GM08714 (cell line): ENCODE data around the gene FMNL2.
"Not testable (repeated sequence)": the region's sequence is repeated elsewhere in the genome, so short reads cannot be mapped to it uniquely, and the experiment has no call there.

Experiments used
- H3K4me3 ChIP-seq: fragments of 200-500 bp; sonication (Bioruptor generic); 2 replicates; pipeline ENCODE4 v1.5.1; 2014; ENCODE audit warnings: mild to moderate bottlenecking, low read length, inconsistent platforms
- ZNF274 ChIP-seq: IDR thresholded peaks from 2 replicates; pipeline ENCODE4 v1.6.1; 2012; ENCODE audit warnings: mild to moderate bottlenecking, low read depth, low read length

FMNL2 gene

DNA sequence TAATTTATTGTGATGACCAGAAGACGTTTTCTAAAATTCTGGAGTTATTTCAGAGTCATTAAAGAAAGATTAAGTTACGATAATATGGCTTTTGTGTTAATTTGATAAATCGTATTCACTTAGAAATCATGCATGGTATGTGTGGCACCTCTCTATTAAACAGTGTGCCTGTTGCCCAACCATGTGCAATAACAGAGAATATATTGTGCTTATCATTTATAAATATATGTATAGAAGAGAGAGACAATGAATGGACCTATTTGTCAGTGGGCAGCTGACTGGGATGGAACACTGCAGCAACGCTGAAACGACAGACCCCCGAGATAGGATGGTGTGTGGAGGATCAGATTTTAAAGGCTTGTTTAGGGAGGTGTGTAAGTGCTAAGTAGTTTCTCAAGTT lies 172.9 kb downstream of the FMNL2 start:
- H3K4me3 ChIP-seq, result no peak overlapping the region
- TF ChIP-seq ZNF274, result no peak

DNA sequence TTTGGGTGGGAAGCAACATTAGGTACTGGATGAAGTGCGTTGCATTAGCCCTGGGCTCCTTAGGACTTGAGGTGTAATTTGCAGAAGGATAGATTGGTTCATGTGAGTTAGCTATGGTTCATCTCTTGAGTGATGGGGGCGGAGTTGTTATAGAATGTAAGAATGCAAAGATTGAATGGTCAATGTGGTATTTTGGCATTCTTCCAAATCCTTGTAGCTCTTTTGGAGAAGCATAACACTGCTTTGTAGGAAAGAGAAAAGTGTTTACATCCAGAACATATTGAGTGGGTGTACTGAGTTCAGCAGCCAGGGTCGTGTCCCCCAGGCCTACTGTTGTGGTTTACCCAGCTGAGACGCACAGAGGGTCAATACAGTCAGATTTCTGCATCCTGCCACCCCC lies 173.5 kb downstream of the FMNL2 start:
- no peak for TF ChIP-seq ZNF274

DNA sequence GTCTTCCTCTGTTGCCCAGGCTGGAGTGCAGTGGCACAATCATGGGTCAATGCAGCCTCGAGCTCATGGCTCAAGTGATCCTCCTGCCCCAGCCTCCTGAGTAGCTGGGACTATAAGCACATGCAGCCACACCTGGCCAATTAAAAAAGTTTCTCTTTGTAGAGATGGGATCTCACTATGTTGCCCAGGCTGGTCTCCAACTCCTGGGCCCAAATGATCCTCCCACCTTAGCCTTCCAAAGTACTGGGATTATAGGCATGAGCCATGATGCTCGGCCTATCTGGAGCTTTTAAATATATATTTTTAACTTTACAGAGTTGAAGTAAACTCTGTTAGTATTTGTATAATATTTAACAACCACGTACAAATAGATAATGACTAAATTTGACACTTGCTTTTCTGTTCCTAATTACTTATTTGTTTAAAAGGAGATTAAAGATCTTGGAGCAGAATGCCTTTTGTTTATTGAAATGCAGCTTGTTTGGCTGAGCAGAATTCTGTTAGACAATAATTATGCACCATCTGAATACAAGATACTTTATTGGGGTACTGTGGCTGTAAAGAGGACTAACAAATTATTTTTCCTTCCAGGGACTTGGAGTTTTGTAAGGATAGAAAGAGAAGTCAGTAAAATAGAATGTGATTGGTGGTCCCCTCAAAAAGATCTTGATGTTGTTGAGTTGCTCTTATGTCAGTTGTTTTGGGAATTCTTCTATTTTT lies 175.0 kb downstream of the FMNL2 start:
- no peak overlapping the region for H3K4me3 ChIP-seq
- TF ChIP-seq ZNF274, result no peak

More for the DNA sequence above, 173.5 kb downstream of the FMNL2 start:
- no peak overlapping the region for H3K4me3 ChIP-seq

DNA sequence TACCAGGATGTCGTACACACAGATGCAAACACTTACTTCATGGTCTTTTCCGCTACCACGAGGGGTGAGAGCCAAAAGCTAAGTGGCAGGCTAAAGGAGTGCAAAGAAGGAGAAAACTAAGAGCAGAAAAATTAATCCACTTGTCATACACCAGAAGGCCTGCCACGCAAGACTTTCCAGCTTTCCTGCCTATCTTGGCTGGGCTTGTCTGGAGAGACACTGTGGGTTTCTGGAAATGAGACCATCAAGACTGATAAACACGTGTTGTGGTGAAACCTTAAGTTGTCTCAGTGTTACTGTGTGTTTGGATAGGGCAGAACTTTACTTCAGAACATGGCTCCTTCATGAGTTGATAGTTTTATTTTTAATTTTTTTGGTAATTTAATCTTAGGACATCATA lies 175.6 kb downstream of the FMNL2 start:
- no peak overlapping the region for H3K4me3 ChIP-seq
- TF ChIP-seq ZNF274, result no peak

DNA sequence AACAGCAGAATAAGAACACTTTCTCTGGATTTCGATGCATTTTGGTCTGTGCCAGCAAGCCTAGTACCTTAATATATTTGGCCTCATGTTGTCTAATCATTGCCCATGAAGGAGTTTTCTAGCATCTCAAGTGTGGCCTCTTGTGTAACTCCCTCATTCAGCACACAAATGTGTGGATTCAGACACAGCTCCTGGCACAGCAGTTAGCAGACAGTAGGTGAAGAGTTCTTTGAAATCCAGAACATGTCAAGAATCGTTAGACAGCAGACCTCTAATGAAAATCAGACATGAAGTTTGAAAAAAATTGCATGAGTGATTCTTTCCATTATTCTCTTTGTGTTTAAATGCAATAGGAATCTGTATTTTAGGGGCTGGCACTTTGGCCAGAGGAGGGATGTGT lies 177.0 kb downstream of the FMNL2 start:
- no peak overlapping the region for H3K4me3 ChIP-seq
- no peak for TF ChIP-seq ZNF274

DNA sequence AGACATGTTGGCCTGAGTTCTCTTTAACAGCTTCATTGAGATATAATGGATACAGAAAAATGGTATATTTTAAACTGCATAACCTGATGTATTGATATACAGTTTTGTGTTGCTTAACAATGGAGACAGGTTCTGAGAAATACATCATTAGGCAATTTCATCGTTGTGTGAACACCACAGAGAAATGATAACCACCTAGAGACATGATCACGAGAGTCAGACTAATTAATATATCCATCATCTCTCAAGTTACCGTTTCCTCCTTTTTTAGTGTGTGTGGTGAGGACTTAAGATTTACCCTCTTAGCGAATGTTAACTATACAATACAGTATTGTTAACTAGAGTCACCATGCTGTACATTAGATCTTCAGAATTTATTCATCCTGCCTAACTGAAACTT lies 178.1 kb downstream of the FMNL2 start:
- TF ChIP-seq ZNF274, result no peak
- H3K4me3 ChIP-seq, result no peak overlapping the region

DNA sequence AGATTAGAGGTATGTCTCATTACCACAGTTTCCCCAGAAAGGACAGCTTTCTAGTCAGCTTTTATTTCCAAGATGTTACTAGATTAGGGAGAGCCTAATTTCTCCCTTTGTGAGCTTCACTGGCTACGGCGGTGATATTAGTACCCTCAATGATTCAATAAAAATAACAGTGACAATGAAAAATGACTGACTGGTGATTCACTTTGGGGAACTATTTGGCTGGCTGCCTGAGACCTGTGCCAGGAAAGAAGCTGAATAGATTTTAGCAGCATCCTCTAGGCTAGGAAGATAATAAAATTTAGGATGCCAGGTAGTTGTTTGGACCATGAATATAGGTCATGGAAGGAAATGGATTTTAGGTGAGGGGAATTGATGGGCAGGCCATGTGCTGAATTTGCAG lies 178.7 kb downstream of the FMNL2 start:
- no peak for TF ChIP-seq ZNF274
- H3K4me3 ChIP-seq, result no peak overlapping the region

DNA sequence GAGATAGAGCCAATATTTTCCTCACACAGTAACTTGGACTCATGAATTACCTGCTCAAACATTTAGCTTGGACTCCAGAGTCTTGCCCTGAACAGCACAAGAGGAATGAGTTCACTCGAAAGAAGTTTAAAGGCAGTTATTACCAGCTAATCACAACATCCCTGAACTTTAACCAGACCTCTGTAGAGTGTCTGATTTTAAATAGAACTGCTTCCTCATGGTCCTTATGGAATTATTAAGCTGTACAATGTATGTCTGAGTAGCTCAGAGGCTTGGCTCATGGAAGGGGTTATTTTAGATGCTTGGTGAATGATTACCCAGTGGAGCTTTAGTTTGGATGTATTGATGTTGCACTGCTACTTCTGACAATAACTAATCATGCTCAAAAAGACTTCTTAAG lies 183.1 kb downstream of the FMNL2 start:
- TF ChIP-seq ZNF274, result no peak
- H3K4me3 ChIP-seq, result no peak overlapping the region

DNA sequence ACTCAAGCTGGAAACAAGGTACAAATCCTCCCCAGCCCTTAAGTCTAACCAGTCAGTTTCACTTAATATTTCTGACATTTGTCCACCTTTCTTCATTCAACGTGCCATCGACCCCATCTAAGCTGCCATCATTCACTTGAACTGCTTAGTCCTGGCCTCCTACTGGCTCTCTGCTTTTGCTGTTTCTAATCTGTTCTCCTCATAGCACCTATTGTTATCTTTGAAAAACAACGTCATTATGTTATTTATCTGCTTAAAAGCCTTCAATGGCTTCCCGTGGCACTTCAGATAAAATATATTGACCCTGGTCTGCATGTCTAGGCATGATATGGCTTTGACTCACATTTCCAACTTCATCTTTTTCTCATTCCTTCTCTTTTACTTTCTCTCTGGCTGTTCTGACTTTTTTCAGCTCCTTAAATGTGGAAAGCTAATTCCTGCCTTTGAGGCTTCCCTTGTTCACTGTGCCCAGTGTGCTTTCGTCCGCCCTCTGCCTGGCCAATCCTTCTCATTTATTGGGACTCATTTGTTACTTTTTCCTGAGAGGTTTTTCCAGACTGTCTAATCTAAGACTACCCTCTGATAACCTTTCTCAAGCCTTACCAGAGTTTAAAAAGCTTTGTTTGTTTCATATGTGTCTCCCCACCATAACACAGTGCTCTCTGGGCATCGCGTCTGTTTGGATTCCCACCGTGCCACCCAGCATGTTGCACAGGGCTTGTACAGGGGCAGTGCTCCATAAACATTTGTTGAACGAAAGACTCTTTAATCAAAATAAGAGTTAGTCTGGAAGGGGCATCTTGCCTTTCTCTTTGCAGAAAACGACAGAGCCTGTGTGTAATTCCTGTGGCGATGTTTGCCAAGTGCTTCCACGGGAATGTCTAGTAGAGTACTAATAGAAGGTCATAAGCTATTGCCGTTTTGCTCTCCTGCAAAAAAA lies 183.9 kb downstream of the FMNL2 start:
- H3K4me3 ChIP-seq, result no peak overlapping the region
- no peak for TF ChIP-seq ZNF274

DNA sequence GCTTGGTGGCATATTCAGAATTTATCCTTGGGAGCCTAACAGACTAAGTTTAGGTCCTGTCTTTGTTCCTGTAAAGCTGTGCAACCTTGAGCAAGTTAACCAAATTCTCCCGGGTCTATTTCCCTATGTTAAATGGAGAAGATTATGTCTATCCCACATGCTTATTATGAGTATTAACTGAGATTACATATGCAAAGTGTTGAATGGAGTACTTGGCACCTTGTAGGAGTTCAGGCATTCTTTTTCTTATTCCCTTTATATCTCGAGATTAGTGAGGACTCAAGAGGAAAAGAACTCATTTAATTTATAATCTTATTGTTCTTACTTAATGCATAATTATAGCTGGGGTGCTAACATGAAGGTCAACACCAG lies 184.6 kb downstream of the FMNL2 start:
- TF ChIP-seq ZNF274, result no peak
- no peak overlapping the region for H3K4me3 ChIP-seq

DNA sequence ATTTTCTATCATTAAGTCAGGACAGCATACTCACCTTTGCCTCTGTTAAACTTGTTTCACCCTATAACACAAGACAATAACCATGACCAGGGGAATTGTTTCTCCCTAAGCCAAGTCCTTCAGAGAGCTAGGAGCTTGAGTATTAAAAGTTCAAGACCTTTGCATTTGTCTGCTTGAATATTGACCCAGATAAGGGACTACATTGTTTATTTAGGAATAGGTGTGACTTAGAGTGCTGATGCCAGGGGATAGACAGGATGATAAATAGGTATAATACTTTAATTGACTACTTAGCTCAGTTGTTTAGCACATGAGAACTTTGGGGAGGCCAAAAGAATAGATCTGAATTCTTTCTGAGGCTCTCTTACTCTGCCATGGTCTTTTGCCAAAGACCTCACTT lies 185.8 kb downstream of the FMNL2 start:
- no peak for TF ChIP-seq ZNF274
- H3K4me3 ChIP-seq, result no peak overlapping the region

DNA sequence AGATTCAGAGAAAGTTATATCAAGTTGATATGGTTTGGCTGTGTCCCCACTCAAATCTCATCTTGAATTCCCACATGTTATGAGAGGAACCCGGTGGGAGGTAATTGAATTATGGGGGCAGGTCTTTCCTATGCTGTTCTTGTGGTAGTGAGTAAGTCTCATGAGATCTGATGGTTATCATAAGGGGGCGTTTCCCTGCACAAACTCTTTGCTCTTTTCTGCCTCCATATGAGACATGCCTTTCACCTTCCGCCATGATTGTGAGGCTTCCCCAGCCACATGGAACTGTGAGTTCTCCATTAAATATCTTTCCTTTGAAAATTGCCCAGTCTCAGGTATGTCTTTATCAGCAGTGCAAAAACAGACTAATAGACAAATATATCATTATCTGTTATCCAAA lies 187.5 kb downstream of the FMNL2 start:
- H3K4me3 ChIP-seq, result not testable (repeated sequence)

DNA sequence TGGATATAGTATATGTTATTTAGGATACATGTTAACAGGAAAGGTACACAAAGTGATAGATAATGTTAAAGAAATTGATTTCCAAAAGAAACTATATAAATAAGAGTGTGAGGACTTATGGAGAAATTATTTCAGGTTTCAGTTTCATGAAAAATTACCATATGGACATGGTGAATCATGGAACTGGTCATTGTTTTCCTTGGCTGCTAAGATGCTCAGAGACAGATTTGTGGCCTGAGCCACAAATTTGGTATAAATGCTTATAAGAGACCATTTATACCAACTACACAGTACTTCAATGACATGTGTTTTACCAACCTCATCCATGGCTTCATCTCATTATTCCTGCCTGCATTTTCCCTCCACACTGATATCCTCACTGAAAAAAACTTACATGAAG lies 188.1 kb downstream of the FMNL2 start:
- no peak for TF ChIP-seq ZNF274
- H3K4me3 ChIP-seq, result no peak overlapping the region

DNA sequence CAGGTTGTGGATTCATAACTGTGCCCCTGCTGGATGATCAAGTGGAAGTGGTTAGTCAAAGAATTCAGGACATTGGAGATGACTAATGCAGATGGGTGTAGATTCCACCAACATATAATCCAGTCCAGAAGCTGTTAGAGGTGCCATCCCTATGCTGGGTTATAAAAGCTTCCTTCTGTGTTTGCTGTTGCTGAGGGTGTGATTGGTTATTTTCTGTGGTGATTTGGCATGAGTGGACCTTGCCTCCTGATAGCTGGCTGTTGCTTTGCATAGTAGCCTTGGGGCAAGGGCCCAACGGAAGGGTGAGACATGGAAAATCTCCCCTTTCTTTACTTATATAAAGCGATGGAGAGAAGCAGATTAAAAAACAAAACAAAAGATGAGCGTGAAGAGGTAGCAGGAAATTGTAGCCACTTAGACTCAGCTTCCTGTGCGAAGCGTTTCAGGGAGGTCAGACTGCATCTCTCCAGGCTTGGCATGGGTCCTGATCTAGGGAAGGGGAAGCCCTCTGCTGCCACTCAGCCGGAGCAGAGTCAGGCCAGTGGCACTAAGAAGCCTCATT lies 190.4 kb downstream of the FMNL2 start:
- TF ChIP-seq ZNF274, result no peak

DNA sequence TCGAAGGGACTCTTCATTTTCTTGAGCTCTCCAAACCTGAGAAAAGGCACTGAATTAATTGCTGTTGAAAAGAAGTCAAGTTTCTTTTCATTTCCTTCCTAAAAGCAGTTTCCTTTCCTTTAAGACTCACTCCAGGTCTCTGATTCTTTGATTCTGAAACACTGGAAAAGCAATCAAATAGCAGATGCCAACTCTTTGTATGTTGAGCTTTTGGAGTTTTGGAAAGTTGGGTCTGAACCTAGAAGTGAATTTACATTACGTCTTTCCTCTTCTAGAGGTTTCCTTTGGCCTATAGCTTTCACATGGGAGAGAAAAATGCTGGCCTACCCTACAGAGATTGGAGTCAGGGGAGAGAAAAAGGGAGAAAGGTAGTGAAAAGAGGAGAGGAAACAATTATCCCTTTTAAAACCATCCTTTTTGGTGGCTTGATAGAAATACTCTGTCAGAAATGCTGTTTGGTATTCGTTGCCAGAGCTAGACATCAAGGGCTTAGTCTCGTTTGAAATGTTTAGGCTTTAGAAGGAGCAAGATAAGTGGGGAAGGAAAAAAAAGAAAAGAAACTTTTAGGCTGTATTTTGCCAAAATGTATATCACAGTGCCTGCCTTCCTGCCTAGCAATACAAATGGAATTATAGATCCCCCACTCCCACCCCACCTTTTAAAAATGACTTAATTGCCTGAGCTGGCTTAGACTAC lies 194.6 kb downstream of the FMNL2 start:
- no peak for TF ChIP-seq ZNF274
- H3K4me3 ChIP-seq, result no peak overlapping the region

More for the DNA sequence above, 190.4 kb downstream of the FMNL2 start:
- no peak overlapping the region for H3K4me3 ChIP-seq
